Measurements from ENCODE around the gene HBP1. TPM values are rescaled to one million over a fixed set of nuclear protein-coding genes. Genes with fewer than 3 reads are reported as not detected.
"Not testable (repeated sequence)": the region's sequence is repeated elsewhere in the genome, so short reads cannot be mapped to it uniquely, and the experiment has no call there.

Gene HBP1
- total and polyA plus RNA-seq, 2 experiments from 2014 or later: 47.7 to 84.7 TPM

DNA sequence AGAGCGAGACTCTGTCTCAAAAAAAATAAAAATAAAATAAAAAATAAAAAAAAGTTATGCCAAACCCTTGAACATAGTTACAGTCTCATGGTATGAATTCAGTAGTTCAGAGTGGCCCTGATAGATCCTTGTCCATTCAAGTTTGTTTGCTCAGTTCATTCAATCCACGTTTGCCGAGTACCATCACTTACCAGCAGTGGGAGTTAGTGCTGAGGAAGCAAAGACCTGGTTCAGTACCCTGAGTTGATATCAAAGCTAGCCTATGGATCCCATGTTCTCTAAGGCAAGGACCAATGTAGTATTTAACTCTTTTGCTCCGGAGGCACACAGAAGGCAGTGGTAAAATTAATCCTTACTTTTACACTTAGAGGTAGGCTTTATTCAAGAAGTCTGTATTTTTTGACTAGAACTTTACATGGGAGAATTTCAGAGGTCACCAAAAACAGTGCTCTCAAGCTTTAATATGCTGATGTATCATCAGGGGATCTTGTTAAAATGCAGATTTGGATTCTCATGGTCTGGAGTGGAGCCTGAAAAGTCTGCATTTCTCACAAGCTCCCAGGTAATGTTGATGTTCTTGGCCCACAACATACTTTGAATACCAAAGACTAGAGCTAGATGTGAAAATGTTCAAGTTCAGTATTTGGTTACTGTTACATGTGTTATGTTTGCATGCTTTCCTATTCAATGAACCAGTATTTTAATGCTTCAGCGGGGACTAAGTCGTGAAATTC lies 38.1 kb upstream of the HBP1 start:
- H3K27ac ChIP-seq: no peak overlapping the region
- H3K79me2 ChIP-seq: no peaks in the 10 kb centered on the region
- H3K36me3 ChIP-seq (replicated peaks; ENCODE audit: insufficient read depth, low read depth): no peaks in the 10 kb centered on the region
- no peak overlapping the region for H2AFZ ChIP-seq
- no peaks in the 10 kb centered on the region for H3K9me3 ChIP-seq (ENCODE audit: low read depth)
- H3K4me2 ChIP-seq: no peak overlapping the region
- DNase-seq (ENCODE audit: low spot score): no peak
- no peak overlapping the region for H3K4me3 ChIP-seq
- no peaks in the 10 kb centered on the region for H3K4me1 ChIP-seq (ENCODE audit: insufficient read depth)
- H3K27me3 ChIP-seq: no peaks in the 10 kb centered on the region
- 53% methylated on average over 6 of the region's 6 CpGs for WGBS (ENCODE audit: low lambda C conversion rate, missing lambda C conversion rate)
- TF ChIP-seq, protein P1, sequence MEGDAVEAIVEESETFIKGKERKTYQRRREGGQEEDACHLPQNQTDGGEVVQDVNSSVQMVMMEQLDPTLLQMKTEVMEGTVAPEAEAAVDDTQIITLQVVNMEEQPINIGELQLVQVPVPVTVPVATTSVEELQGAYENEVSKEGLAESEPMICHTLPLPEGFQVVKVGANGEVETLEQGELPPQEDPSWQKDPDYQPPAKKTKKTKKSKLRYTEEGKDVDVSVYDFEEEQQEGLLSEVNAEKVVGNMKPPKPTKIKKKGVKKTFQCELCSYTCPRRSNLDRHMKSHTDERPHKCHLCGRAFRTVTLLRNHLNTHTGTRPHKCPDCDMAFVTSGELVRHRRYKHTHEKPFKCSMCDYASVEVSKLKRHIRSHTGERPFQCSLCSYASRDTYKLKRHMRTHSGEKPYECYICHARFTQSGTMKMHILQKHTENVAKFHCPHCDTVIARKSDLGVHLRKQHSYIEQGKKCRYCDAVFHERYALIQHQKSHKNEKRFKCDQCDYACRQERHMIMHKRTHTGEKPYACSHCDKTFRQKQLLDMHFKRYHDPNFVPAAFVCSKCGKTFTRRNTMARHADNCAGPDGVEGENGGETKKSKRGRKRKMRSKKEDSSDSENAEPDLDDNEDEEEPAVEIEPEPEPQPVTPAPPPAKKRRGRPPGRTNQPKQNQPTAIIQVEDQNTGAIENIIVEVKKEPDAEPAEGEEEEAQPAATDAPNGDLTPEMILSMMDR (IDR thresholded peaks at IDR 0.05; ENCODE audit: poor library complexity): no peak
- no peak for TF ChIP-seq EZH2phosphoT487 (IDR thresholded peaks at IDR 0.05; ENCODE audit: low read depth, severe bottlenecking, unreplicated experiment)
- no peak for TF ChIP-seq EZH2 (IDR thresholded peaks at IDR 0.05; ENCODE audit: borderline replicate concordance)
- no peaks in the 10 kb centered on the region for H4K20me1 ChIP-seq (ENCODE audit: insufficient read depth, poor library complexity, severe bottlenecking)
- H3K9me2 ChIP-seq (replicated peaks; ENCODE audit: insufficient read depth): no peaks in the 10 kb centered on the region

DNA sequence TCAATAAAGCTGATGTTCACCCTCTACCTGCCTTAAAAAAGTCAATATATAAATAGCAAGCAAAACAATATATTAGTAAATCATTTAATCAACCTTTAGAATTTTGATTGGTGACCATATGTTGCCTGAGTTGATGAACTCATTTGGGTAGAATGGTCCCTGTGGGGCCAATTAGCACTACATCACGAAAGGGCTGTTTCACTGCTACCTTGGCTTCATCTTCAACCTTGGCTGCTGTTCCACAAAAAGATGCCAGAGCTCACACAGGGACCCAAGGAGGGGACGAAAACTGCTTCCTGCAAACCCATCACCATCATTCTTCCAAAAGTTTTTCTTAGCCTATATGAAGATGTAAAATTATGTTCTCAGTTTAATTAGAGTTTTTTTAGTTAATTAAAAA lies 35.4 kb upstream of the HBP1 start:
- no peaks in the 10 kb centered on the region for H4K20me1 ChIP-seq (ENCODE audit: insufficient read depth, poor library complexity, severe bottlenecking)

DNA sequence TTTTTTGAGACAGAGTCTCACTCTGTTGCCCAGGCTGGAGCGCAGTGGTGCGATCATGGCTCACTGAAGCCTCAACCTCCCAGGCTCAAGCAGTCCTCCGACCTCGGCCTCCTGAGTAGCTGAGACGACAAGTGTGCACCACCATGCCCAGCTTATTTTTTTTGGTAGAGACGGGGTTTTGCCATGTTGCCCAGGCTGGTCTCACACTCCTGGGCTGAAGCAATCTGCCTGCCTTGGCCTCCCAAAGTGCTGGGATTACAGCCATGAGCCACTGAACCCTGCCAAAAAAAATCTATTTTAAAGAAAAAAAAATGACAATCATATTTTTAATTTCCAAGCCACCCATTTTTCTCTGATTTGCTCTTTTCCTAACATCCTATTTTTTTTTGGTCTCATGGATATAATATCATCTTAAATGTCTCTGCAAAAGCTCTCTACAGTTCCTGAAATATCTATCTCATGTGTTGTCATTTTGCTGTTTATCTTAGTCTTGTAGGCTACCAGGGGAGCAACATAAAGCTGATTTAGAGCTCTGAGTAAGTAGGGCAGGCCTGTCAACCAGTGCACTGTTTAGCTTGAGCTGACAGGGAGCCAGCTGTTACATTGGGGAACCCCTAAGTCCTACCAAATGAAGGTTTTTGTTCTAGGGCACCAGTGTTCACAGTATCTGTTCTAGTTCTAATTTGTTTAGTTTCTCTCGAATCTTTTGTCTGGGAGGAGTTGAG lies 29.9 kb upstream of the HBP1 start:
- Histone ChIP-seq H3K27me3 (no peaks in the 10 kb centered on the region), H3K9me3 (ENCODE audit: low read depth) (no peaks in the 10 kb centered on the region), H3K79me2 (no peaks in the 10 kb centered on the region), H4K20me1 (ENCODE audit: insufficient read depth, poor library complexity, severe bottlenecking) (no peaks in the 10 kb centered on the region), H3K4me2 (no peak overlapping the region), H3K36me3 (replicated peaks; ENCODE audit: insufficient read depth, low read depth) (no peaks in the 10 kb centered on the region), H2AFZ (no peak overlapping the region), H3K9me2 (replicated peaks; ENCODE audit: insufficient read depth) (no peaks in the 10 kb centered on the region), H3K4me3 (no peak overlapping the region), H3K4me1 (ENCODE audit: insufficient read depth) (no peaks in the 10 kb centered on the region), H3K27ac (no peak overlapping the region)
- TF ChIP-seq, protein P1 (IDR thresholded peaks at IDR 0.05; ENCODE audit: poor library complexity): no peak
- no peak for TF ChIP-seq EZH2 (IDR thresholded peaks at IDR 0.05; ENCODE audit: borderline replicate concordance)
- no peak for TF ChIP-seq EZH2phosphoT487 (IDR thresholded peaks at IDR 0.05; ENCODE audit: low read depth, severe bottlenecking, unreplicated experiment)
- no peak for DNase-seq (ENCODE audit: low spot score)
- WGBS (ENCODE audit: low lambda C conversion rate, missing lambda C conversion rate): 79% methylated on average over 7 of the region's 7 CpGs

More for the DNA sequence above, 35.4 kb upstream of the HBP1 start:
- H3K4me2 ChIP-seq: no peak overlapping the region
- H3K4me3 ChIP-seq: no peak overlapping the region
- H3K9me2 ChIP-seq (replicated peaks; ENCODE audit: insufficient read depth): no peaks in the 10 kb centered on the region
- H3K79me2 ChIP-seq: no peaks in the 10 kb centered on the region
- H2AFZ ChIP-seq: no peak overlapping the region
- TF ChIP-seq EZH2 (IDR thresholded peaks at IDR 0.05; ENCODE audit: borderline replicate concordance) (no peak), EZH2phosphoT487 (IDR thresholded peaks at IDR 0.05; ENCODE audit: low read depth, severe bottlenecking, unreplicated experiment) (no peak)
- TF ChIP-seq, protein P1 (IDR thresholded peaks at IDR 0.05; ENCODE audit: poor library complexity): no peak
- H3K9me3 ChIP-seq (ENCODE audit: low read depth): no peaks in the 10 kb centered on the region
- no peaks in the 10 kb centered on the region for H3K4me1 ChIP-seq (ENCODE audit: insufficient read depth)
- 89% methylated on average over 2 of the region's 2 CpGs for WGBS (ENCODE audit: low lambda C conversion rate, missing lambda C conversion rate)
- no peaks in the 10 kb centered on the region for H3K27me3 ChIP-seq
- no peak overlapping the region for H3K27ac ChIP-seq
- no peaks in the 10 kb centered on the region for H3K36me3 ChIP-seq (replicated peaks; ENCODE audit: insufficient read depth, low read depth)
- no peak for DNase-seq (ENCODE audit: low spot score)

DNA sequence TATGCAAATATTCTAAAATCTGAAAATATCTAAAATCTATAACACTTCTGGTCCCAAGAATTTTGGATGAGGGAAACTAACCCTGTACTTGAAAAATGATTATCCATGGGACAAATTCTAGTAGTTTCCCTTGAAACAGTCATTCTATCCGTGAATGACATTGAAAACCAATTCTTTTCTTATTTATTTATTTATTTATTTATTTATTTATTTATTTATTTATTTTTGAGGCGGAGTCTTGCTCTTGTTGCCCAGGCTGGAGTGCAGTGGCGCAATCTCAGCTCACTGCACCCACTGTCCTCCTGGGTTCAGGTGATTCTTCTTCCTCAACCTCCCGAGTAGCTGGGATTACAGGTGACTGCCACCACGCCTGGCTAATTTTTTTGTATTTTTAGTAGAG lies 24.9 kb upstream of the HBP1 start:
- WGBS (ENCODE audit: low lambda C conversion rate, missing lambda C conversion rate): 78% methylated on average over 5 of the region's 5 CpGs
- not testable (repeated sequence) for H3K4me3 ChIP-seq; H3K36me3 ChIP-seq (replicated peaks; ENCODE audit: insufficient read depth, low read depth)

More for the DNA sequence above, 24.9 kb upstream of the HBP1 start:
- not testable (repeated sequence) for H3K4me1 ChIP-seq (ENCODE audit: insufficient read depth); H4K20me1 ChIP-seq (ENCODE audit: insufficient read depth, poor library complexity, severe bottlenecking); H3K79me2 ChIP-seq; H3K9me3 ChIP-seq (ENCODE audit: low read depth); H3K27me3 ChIP-seq; H3K4me2 ChIP-seq; H3K27ac ChIP-seq; H3K9me2 ChIP-seq (replicated peaks; ENCODE audit: insufficient read depth); DNase-seq (ENCODE audit: low spot score); H2AFZ ChIP-seq

Data from hepatocyte (in vitro differentiated cells).